Endothelial cell of umbilical vein (primary cell): ENCODE measurements around the gene ST8SIA6. TPM values are rescaled to one million over a fixed set of nuclear protein-coding genes. Genes with fewer than 3 reads are reported as not detected.

Experiments used
- BruUV-seq: library from RNA; stranded (reverse); fragments of 400-500 nt; replicated peaks from 2 replicates; lab custom pipeline; 2021; lab: Mats Ljungman, UMichigan
- CTCF ChIA-PET: fragments of 300-600, 350-600 bp; sonication (Branson Sonifier 250); formaldehyde crosslinking; loops from one replicate; lab custom pipeline; 2021; ENCODE audit warnings: antibody characterized with exemption, inconsistent platforms; lab: Charles Lee
- POLR2A ChIA-PET: fragments of 300-600, 350-600 bp; sonication (Branson Sonifier 250); formaldehyde crosslinking; loops from one replicate; lab custom pipeline; 2021; ENCODE audit warnings: antibody characterized with exemption, inconsistent platforms; lab: Charles Lee
- DNase-seq: peaks from one replicate; pipeline ENCODE4 v3.0.0-alpha.2; 2011; ENCODE audit warnings: low read depth, low spot score
- FAIRE-seq: peaks from 2 replicates; lab custom pipeline; 2011; peaks lifted over from hg19 to GRCh38; lab: Jason Lieb, UNC
- H2AFZ ChIP-seq: 2 replicates; pipeline ENCODE4 v1.6.0; 2012; ENCODE audit warnings: low read depth, low read length, control low read depth, inconsistent platforms
- H3K27ac ChIP-seq: 2 replicates; pipeline ENCODE4 v1.5.1; 2011; ENCODE audit warnings: low read depth, mild to moderate bottlenecking, control low read depth, low read length, moderate library complexity; ENCODE audit not compliant: insufficient read depth
- H3K27me3 ChIP-seq, 2 experiments: 2 replicates each; pipeline versions ENCODE4 v1.6.0 to v1.6.1; 2011; ENCODE audit warnings: low read length in 2 of 2, mixed read lengths in 1 of 2; ENCODE audit not compliant: control insufficient read depth in 2 of 2, insufficient read depth in 2 of 2
- H3K36me3 ChIP-seq, 2 experiments: 2 replicates in 1 of 2; 3 replicates in 1 of 2; pipeline ENCODE4 v1.5.1; 2011; ENCODE audit warnings: low read length in 2 of 2, mild to moderate bottlenecking in 1 of 2, moderate library complexity in 1 of 2; ENCODE audit not compliant: control insufficient read depth in 2 of 2, insufficient read depth in 2 of 2; ENCODE audit errors: extremely low read depth in 1 of 2
- H3K4me1 ChIP-seq: 3 replicates; pipeline ENCODE4 v1.5.1; 2011; ENCODE audit warnings: mild to moderate bottlenecking, low read length; ENCODE audit not compliant: control insufficient read depth, insufficient read depth; ENCODE audit errors: extremely low read depth
- H3K4me2 ChIP-seq: 2 replicates; pipeline ENCODE4 v1.6.1; 2011; ENCODE audit warnings: low read length, control low read depth, mixed read lengths; ENCODE audit not compliant: insufficient read depth
- H3K4me3 ChIP-seq, 3 experiments: fragments of 200-600 bp in 1 of 3; sonication (generic), shearing (Covaris generic) in 1 of 3; replicated peaks in 1 of 3; 2 replicates each; pipeline ENCODE4 v1.5.1; 2011 to 2016; ENCODE audit warnings: control low read depth in 3 of 3, low read length in 3 of 3, mild to moderate bottlenecking in 2 of 3, inconsistent platforms in 1 of 3, low read depth in 1 of 3, moderate library complexity in 1 of 3; ENCODE audit not compliant: insufficient read depth in 1 of 3
- H3K79me2 ChIP-seq: 2 replicates; pipeline ENCODE4 v1.6.0; 2012; ENCODE audit warnings: low read length, inconsistent platforms; ENCODE audit not compliant: control insufficient read depth, insufficient read depth
- H3K9ac ChIP-seq: replicated peaks from 2 replicates; pipeline ENCODE3; 2011; ENCODE audit warnings: low read length, control low read depth; ENCODE audit not compliant: insufficient read depth; ENCODE audit errors: extremely low read depth
- H3K9me1 ChIP-seq: replicated peaks from 3 replicates; pipeline ENCODE4 v1.6.0; 2011; ENCODE audit warnings: mild to moderate bottlenecking, low read length; ENCODE audit not compliant: control insufficient read depth, insufficient read depth; ENCODE audit errors: extremely low read depth
- H3K9me3 ChIP-seq: replicated peaks from 2 replicates; pipeline ENCODE4 v1.5.1; 2012; ENCODE audit warnings: low read length, inconsistent platforms; ENCODE audit not compliant: control insufficient read depth, insufficient read depth
- H4K20me1 ChIP-seq: replicated peaks from 2 replicates; pipeline ENCODE3; 2011; ENCODE audit warnings: mild to moderate bottlenecking, low read length; ENCODE audit not compliant: control insufficient read depth, insufficient read depth; ENCODE audit errors: extremely low read depth
- CTCF ChIP-seq, 2 donors: IDR thresholded peaks; 1 replicate in 1 of 2; 2 replicates in 1 of 2; pipeline ENCODE4 v1.5.1; 2011; ENCODE audit warnings: low read length in 2 of 2, mild to moderate bottlenecking in 2 of 2, moderate library complexity in 2 of 2, control low read depth in 1 of 2, inconsistent platforms in 1 of 2, low read depth in 1 of 2; ENCODE audit not compliant: insufficient read depth in 1 of 2; ENCODE audit errors: extremely low read depth in 1 of 2
- FOS ChIP-seq: IDR thresholded peaks from 2 replicates; pipeline ENCODE4 v1.6.1; 2011; ENCODE audit warnings: mild to moderate bottlenecking, low read length, moderate library complexity, borderline replicate concordance; ENCODE audit not compliant: insufficient read depth
- GATA2 ChIP-seq: IDR thresholded peaks from 2 replicates; pipeline ENCODE4 v1.7.0; 2011; ENCODE audit warnings: low read depth, mild to moderate bottlenecking, moderate library complexity, mixed read lengths, low read length; ENCODE audit not compliant: insufficient read length, insufficient read depth
- JUN ChIP-seq: IDR thresholded peaks from 2 replicates; pipeline ENCODE4 v1.6.1; 2011; ENCODE audit warnings: borderline replicate concordance, low read depth; ENCODE audit not compliant: insufficient read length, insufficient read depth
- MAX ChIP-seq: IDR thresholded peaks from 2 replicates; pipeline ENCODE4 v1.6.1; 2011; ENCODE audit not compliant: insufficient read depth, insufficient read length
- MYC ChIP-seq: IDR thresholded peaks from one replicate; pipeline ENCODE4 v1.6.1; 2011; ENCODE audit warnings: mild to moderate bottlenecking, low read depth, low read length
- POLR2A ChIP-seq: IDR thresholded peaks from 2 replicates; pipeline ENCODE4 v1.6.1; 2012; ENCODE audit warnings: low read depth, mild to moderate bottlenecking, control low read depth, low read length
- dilution Hi-C: fragments of 300-500 bp; cut with MboI; formaldehyde crosslinking; loops from one replicate; pipeline ENCODE4 v1.15.0; 2019; ENCODE audit warnings: low sequenced_read_pairs; ENCODE audit not compliant: extremely low pct_ligation_motif_present
- intact Hi-C: fragments of 100-400 bp; cut with micrococcal nuclease; formaldehyde crosslinking; loops from one replicate; pipeline ENCODE4 v1.10.0; 2022
- polyA plus RNA-seq, 4 experiments: library from polyadenylated mRNA; depleted of rRNA in 3 of 4; stranded (reverse) in 3 of 4; unstranded in 1 of 4; fragments of >200 nt; gene quantifications; 2 replicates each; pipeline versions ENCODE4 v1.2.1 to v1.2.3, GENCODE V29; 2011 to 2012; ENCODE audit warnings: missing spikeins in 1 of 4
- total RNA-seq: library from RNA; stranded (reverse); gene quantifications from 2 replicates; pipeline ENCODE4 v1.2.3, GENCODE V29; 2021

The ST8SIA6 gene
- total and polyA plus RNA-seq, 2 donors (not counting 3 experiments of a cell fraction or from before 2014, with no cell fraction given), result 0.40 to 0.51 TPM

- TF ChIP-seq FOS (no peak), POLR2A (no peak), CTCF (IDR thresholded peaks at IDR 0.05; ENCODE audit: extremely low read depth in 1 of 2, insufficient read depth in 1 of 2, low read depth in 1 of 2, low read length in 2 of 2) (no peak), GATA2 (no peak), MAX (no peak), JUN (no peak), MYC (no peak)
- no peaks in the 10 kb centered on the region for H3K4me1 ChIP-seq
- dilution Hi-C loops, result no loop called here
- H3K36me3 ChIP-seq, result no peaks in the 10 kb centered on the region
- H3K9ac ChIP-seq, result no peak overlapping the region
- H3K4me3 ChIP-seq, result no peak overlapping the region
- H3K27ac ChIP-seq, result no peak overlapping the region
- H3K9me1 ChIP-seq, result no peaks in the 10 kb centered on the region
- H3K9me3 ChIP-seq, result no peaks in the 10 kb centered on the region
- CTCF ChIA-PET, result interaction anchor here (2.0 kb wide), 1 partner anchor 32 kb away, joined by 4 read pairs; no protein-coding TSS in a partner anchor
- FAIRE-seq (no peak), DNase-seq (no peak)
- H3K4me2 ChIP-seq, result no peak overlapping the region
- no peaks in the 10 kb centered on the region for H3K27me3 ChIP-seq
- BruUV-seq, result no TSS peak
- no peaks in the 10 kb centered on the region for H4K20me1 ChIP-seq
- POLR2A ChIA-PET, result no interaction called here
- no peaks in the 10 kb centered on the region for H3K79me2 ChIP-seq
- intact Hi-C loops, result no loop called here
- H2AFZ ChIP-seq, result no peak overlapping the region
Observed at GRCh38 chr10:17344206-17344605, 110.2 kb downstream of the ST8SIA6 start.
